GM12892 (cell line): ENCODE data around the gene GJE1. TPM values are rescaled to one million over a fixed set of nuclear protein-coding genes. Genes with fewer than 3 reads are reported as not detected.
"Not testable (repeated sequence)": the region's sequence is repeated elsewhere in the genome, so short reads cannot be mapped to it uniquely, and the experiment has no call there.

ENCODE experiments used
- DNase-seq: peaks from one replicate; pipeline ENCODE4 v3.0.0; 2011; ENCODE audit not compliant: insufficient read length
- FAIRE-seq: peaks from 2 replicates; lab custom pipeline; 2011; peaks lifted over from hg19 to GRCh38; lab: Jason Lieb, UNC
- POLR2A ChIP-seq: IDR thresholded peaks from 2 replicates; pipeline ENCODE4 v1.6.1; 2011; ENCODE audit warnings: low read depth, low read length, control low read depth
- POLR2AphosphoS5 ChIP-seq: IDR thresholded peaks from 2 replicates; pipeline ENCODE4 v1.6.1; 2011; ENCODE audit warnings: low read depth, low read length, control low read depth
- TAF1 ChIP-seq: IDR thresholded peaks from 2 replicates; pipeline ENCODE4 v1.6.1; 2011; ENCODE audit warnings: low read depth, mild to moderate bottlenecking, control low read depth, low read length, borderline replicate concordance
- polyA plus RNA-seq: library from polyadenylated mRNA; unstranded; fragments of >200 nt; gene quantifications from one replicate; pipeline ENCODE4 v1.2.1, GENCODE V29; 2012; ENCODE audit warnings: missing spikeins, inconsistent platforms; ENCODE audit not compliant: missing spikeins

The GJE1 gene
- not detected for polyA plus RNA-seq

DNA sequence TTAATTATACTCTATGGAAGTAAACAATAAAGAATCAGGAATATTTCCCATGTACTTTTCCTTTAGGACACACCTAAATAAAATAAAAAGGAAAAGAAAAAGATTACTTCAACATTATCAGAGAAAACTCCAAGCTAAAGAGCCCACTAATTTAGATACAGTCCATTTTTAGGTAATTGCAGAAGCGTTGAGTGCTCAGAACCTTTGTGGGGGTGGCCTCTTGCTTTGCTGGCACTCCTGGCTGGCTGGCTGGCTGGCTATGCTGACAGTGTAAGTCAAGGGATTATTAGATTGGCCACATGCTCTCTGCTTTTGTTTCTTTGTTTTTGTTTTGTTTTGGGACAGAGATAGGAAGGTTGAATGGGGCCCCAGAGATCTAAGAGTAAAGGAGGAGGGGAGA, at the start of gene GJE1:
TSS of gene GJE1 (plus strand) at position 301 of the 400 bp plus-strand sequence. CDS start 234 bp downstream, outside the sequence.
- no peak for FAIRE-seq
- no peak for DNase-seq
- TF ChIP-seq POLR2A: no peak
- no peak for TF ChIP-seq TAF1
- TF ChIP-seq POLR2AphosphoS5: no peak

DNA sequence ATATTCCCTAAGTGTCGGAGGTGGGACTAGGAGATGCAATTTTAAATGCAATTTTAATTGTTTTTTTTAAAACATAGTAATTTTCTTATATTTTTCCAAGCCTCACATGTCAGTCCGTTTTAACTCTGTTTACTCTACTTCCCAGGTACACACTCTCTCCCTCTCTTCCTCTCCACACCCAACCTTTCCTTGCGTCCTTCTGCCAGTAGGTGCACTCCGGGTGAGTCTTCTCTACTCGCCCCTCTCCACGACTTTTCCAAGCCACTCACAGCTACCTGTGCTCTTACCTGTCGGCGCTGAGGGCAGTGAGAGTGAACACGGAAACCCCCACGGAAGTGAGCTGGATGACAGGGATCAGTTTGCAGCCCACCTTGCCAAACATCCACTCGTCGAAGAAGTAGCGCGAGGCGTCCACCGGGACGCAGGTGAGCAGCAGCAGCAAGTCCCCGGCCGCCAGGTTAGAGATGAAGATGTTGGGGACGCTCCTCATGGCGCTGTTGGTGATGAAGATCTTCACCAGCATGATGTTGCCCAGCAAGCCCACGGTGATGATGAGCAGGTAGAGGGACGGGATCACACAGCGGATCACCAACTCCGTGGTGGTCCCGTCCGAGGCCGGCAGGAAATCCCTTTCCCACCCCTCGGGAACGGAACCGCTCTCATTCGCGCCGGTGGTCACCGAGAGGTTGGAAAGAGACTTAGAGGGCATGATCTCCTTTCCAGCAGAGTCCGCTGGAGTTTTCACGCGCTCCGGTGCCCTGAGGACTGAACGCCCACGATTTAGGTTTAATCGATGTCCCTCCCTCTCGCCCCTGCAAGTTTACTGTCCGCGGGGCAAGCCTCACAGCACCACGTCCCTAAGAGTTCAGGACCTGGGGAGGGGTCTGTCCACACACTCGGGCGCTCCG, 44.5 kb upstream of the GJE1 start:
- FAIRE-seq (no peak), DNase-seq (no peak)
- no peak for TF ChIP-seq POLR2AphosphoS5

DNA sequence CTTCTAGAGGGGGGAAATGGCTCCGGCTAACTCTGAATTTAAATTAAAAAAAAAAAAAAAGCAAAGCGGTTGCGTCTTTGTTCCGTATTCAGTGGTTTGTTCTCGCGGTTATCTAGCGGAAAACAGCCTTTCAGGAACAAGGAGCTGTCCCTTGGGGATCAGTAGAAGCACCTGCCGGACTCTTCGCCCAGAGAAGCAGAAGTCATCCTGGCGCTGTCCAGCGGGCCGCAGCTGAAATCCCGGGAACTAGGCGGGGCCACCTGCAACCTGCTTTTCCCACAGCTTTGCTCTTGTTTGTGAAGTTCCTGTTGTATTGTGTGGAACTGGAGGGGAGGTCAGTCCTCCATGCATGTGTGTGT, 43.9 kb upstream of the GJE1 start:
- DNase-seq (no peak), FAIRE-seq (no peak)

GRCh38 chr6:142104820-142105219, 27.9 kb upstream of the GJE1 start:
- not testable (repeated sequence) for DNase-seq, FAIRE-seq

More for the DNA sequence above, 43.9 kb upstream of the GJE1 start:
- TF ChIP-seq POLR2AphosphoS5: no peak
- TF ChIP-seq POLR2A: no peak
- TF ChIP-seq TAF1: no peak

- DNase-seq, FAIRE-seq: not testable (repeated sequence)
These were observed 21.9 kb upstream of the GJE1 start for GRCh38 chr6:142110820-142111219.

DNA sequence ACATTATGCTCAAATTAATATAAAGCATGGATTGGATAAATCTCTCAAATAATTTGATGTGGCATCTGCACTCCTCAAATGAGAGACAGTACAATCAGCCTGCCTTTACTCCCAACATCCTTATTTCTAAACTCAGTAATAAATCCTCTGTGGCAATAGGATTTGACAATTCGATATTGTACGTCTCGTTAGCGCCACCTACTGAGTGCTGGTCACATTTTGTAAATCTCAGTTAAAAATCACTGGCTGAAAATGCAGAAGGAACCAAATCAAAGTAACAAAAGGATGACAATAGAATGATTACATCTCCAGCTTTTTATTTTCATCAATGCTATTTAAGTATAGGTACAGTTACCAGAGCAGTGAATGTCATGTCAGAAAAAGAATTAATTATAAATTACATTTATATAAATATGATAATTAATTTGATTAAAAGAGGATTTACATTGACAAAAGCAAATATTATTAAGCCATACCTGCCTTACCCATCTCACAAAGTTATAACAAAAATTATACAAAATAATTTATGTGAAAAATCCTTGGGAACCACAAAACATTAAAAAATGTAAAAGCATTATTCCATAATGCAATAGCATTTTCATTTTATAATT, 20.2 kb upstream of the GJE1 start:
- FAIRE-seq: peak; percentile 89
- TF ChIP-seq TAF1: no peak
- no peak for TF ChIP-seq POLR2AphosphoS5
- no peak for TF ChIP-seq POLR2A
- DNase-seq: no peak

DNA sequence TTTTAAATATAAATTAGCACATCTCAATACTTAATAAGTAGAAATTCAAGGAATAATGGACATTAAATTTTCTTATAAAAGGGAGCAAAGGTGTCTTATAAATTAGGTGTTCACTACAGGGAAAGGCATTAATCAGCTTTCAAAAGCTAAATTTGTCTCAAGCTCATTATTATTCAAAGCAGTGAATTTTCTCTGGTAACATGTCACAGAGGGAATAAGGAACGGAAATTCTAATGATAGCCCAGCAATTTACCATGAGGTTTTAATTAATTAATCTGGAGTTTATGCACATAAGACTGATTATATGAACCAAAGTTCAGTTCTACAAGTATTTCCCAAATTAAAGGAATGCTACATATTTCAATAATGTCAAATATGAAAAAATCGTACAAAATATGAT, 15.4 kb upstream of the GJE1 start:
- TF ChIP-seq POLR2A (no peak), POLR2AphosphoS5 (no peak), TAF1 (no peak)
- DNase-seq (no peak), FAIRE-seq (no peak)

DNA sequence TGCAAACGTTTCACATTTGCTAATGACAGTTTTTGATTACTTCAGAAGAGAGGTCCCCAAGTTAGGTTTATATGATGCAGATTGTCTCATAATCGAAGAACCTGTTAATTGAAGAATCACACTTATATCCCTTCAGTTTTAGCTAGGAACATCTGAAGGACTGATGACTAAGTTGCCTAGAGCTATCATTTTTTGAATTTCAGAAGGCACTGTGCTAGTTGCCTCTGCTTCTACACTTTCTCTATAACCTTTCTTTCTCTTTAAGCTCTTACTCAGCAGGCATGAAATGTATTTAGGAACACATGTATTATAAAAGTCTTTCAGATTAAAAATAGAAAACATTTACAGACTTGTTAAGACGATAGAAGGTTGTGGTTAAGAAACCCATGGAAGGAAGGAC, 14.4 kb upstream of the GJE1 start:
- DNase-seq: no peak
- no peak for FAIRE-seq

GRCh38 chr6:142118925-142119324, 13.8 kb upstream of the GJE1 start:
- FAIRE-seq: no peak
- DNase-seq: no peak
- TF ChIP-seq POLR2A (no peak), TAF1 (no peak)

More for the DNA sequence above, 14.4 kb upstream of the GJE1 start:
- TF ChIP-seq TAF1 (no peak), POLR2AphosphoS5 (no peak), POLR2A (no peak)

- TF ChIP-seq POLR2AphosphoS5: no peak
- TF ChIP-seq TAF1: no peak
- TF ChIP-seq POLR2A: no peak
- DNase-seq (no peak), FAIRE-seq (no peak)
These were observed 11.4 kb upstream of the GJE1 start for GRCh38 chr6:142121342-142121741.

- FAIRE-seq (no peak), DNase-seq (no peak)
- TF ChIP-seq POLR2A: no peak
These were observed 1.9 kb upstream of the GJE1 start for GRCh38 chr6:142130814-142131213.

DNA sequence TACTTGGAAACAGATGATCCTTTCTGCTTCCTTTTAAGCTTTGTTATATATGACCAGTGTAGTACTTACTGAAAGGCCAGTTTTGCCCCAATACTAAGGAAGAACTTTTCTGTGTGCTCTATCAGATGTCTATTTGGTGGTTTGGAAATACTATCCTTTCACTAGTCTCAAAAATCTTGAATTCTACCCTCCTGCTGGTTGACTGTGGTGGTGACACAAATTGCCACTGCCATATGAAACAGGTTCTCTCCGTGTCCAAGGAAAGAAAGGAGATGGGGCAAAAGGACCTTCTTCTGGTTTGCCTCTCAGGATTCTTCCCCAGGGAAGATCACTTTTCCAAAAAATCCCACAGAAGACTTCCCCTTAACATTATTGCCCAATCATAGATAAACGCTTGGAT, 6.2 kb downstream of the GJE1 start:
- DNase-seq (no peak), FAIRE-seq (no peak)
- no peak for TF ChIP-seq POLR2A
- no peak for TF ChIP-seq POLR2AphosphoS5
- no peak for TF ChIP-seq TAF1

- FAIRE-seq, DNase-seq: not testable (repeated sequence)
These were observed 8.8 kb downstream of the GJE1 start for GRCh38 chr6:142141531-142141930.
